HEK293 (cell line): ENCODE data around the gene MICAL3.

ENCODE experiments used
- CTCF ChIA-PET: fragments of 350-600 bp; formaldehyde crosslinking; extraction: SDS; loops from one replicate; lab custom pipeline; 2021; ENCODE audit warnings: antibody characterized with exemption; lab: Yijun Ruan, JAX
- POLR2A ChIA-PET: fragments of 300-600 bp; formaldehyde crosslinking; extraction: SDS; loops from one replicate; lab custom pipeline; 2020; ENCODE audit warnings: antibody characterized with exemption, inconsistent platforms; lab: Yijun Ruan, JAX
- H3K27ac ChIP-seq: fragments of 200-500 bp; sonication (Bioruptor generic); 2 replicates; pipeline ENCODE4 v1.5.1; 2014; ENCODE audit warnings: low read depth, low read length, control low read depth, inconsistent platforms; ENCODE audit errors: extremely low read depth
- H3K36me3 ChIP-seq, 2 experiments: fragments of 200-500 bp in 1 of 2; sonication (Bioruptor generic) in 1 of 2; 1 replicate in 1 of 2; 2 replicates in 1 of 2; pipeline ENCODE4 v1.5.1; 2014 to 2017; ENCODE audit warnings: inconsistent platforms in 2 of 2, low read length in 2 of 2; ENCODE audit not compliant: control insufficient read depth in 2 of 2, insufficient read depth in 1 of 2
- H3K4me1 ChIP-seq: fragments of 200-500 bp; sonication (Bioruptor generic); 2 replicates; pipeline ENCODE4 v1.5.1; 2014; ENCODE audit warnings: mild to moderate bottlenecking, low read length, inconsistent platforms; ENCODE audit not compliant: control insufficient read depth, insufficient read depth
- H3K4me3 ChIP-seq: 2 replicates; pipeline ENCODE4 v1.5.1; 2011; ENCODE audit warnings: low read depth, mild to moderate bottlenecking, control low read depth, low read length, moderate library complexity
- H3K9me3 ChIP-seq: fragments of 200-500 bp; sonication (Bioruptor generic); 2 replicates; pipeline ENCODE4 v1.5.1; 2014; ENCODE audit warnings: low read depth, low read length, inconsistent platforms; ENCODE audit not compliant: control insufficient read depth, insufficient read depth
- GFI1B ChIP-seq: fragments of 450-650 bp; formaldehyde crosslinking; IDR thresholded peaks from 2 replicates; pipeline ENCODE4 v1.5.1; 2016; ENCODE audit warnings: missing biosample characterization, missing genetic modification characterization
- GLIS1 ChIP-seq: fragments of 450-650 bp; formaldehyde crosslinking; IDR thresholded peaks from 2 replicates; pipeline ENCODE4 v1.5.1; 2016; ENCODE audit warnings: missing biosample characterization, missing genetic modification characterization
- GLIS2 ChIP-seq: fragments of 450-650 bp; formaldehyde crosslinking; IDR thresholded peaks from 2 replicates; pipeline ENCODE4 v1.5.1; 2016; ENCODE audit warnings: missing biosample characterization, missing genetic modification characterization
- REPIN1 ChIP-seq: fragments of 450-650 bp; formaldehyde crosslinking; IDR thresholded peaks from 2 replicates; pipeline ENCODE4 v1.5.1; 2017; ENCODE audit warnings: missing biosample characterization, missing genetic modification characterization, low read depth
- SCRT1 ChIP-seq: fragments of 450-650 bp; formaldehyde crosslinking; IDR thresholded peaks from 2 replicates; pipeline ENCODE4 v1.5.1; 2016; ENCODE audit warnings: missing biosample characterization, missing genetic modification characterization, borderline replicate concordance
- ZBTB8A ChIP-seq: fragments of 450-650 bp; formaldehyde crosslinking; IDR thresholded peaks from 2 replicates; pipeline ENCODE4 v1.5.1; 2016; ENCODE audit warnings: missing biosample characterization, missing genetic modification characterization
- ZIC2 ChIP-seq: fragments of 450-650 bp; formaldehyde crosslinking; IDR thresholded peaks from 2 replicates; pipeline ENCODE4 v1.5.1; 2016; ENCODE audit warnings: missing biosample characterization, missing genetic modification characterization
- ZNF121 ChIP-seq: fragments of 450-650 bp; formaldehyde crosslinking; IDR thresholded peaks from 2 replicates; pipeline ENCODE4 v1.5.1; 2016; ENCODE audit warnings: missing biosample characterization, missing genetic modification characterization
- ZNF202 ChIP-seq: fragments of 450-650 bp; formaldehyde crosslinking; IDR thresholded peaks from 2 replicates; pipeline ENCODE4 v1.5.1; 2016; ENCODE audit warnings: missing biosample characterization, missing genetic modification characterization, borderline replicate concordance
- ZNF24 ChIP-seq: fragments of 450-650 bp; formaldehyde crosslinking; IDR thresholded peaks from 2 replicates; pipeline ENCODE4 v1.5.1; 2016; ENCODE audit warnings: missing biosample characterization, missing genetic modification characterization
- ZNF311 ChIP-seq: fragments of 450-650 bp; formaldehyde crosslinking; IDR thresholded peaks from 2 replicates; pipeline ENCODE4 v1.5.1; 2017; ENCODE audit warnings: missing biosample characterization, missing genetic modification characterization, borderline replicate concordance
- ZNF354C ChIP-seq: fragments of 450-650 bp; formaldehyde crosslinking; IDR thresholded peaks from 2 replicates; pipeline ENCODE4 v1.5.1; 2016; ENCODE audit warnings: missing biosample characterization, missing genetic modification characterization, low read depth, borderline replicate concordance
- ZNF501 ChIP-seq: fragments of 450-650 bp; formaldehyde crosslinking; IDR thresholded peaks from 2 replicates; pipeline ENCODE4 v1.5.1; 2016; ENCODE audit warnings: missing biosample characterization, missing genetic modification characterization
- ZNF548 ChIP-seq: fragments of 450-650 bp; formaldehyde crosslinking; IDR thresholded peaks from 2 replicates; pipeline ENCODE4 v1.5.1; 2016; ENCODE audit warnings: missing biosample characterization, missing genetic modification characterization
- ZNF621 ChIP-seq: fragments of 450-650 bp; formaldehyde crosslinking; IDR thresholded peaks from 2 replicates; pipeline ENCODE4 v1.5.1; 2017; ENCODE audit warnings: missing biosample characterization, missing genetic modification characterization
- ZNF768 ChIP-seq: fragments of 450-650 bp; formaldehyde crosslinking; IDR thresholded peaks from 2 replicates; pipeline ENCODE4 v1.5.1; 2018; ENCODE audit warnings: missing biosample characterization, mild to moderate bottlenecking, missing genetic modification characterization
- TF ChIP-seq, protein P1 (sequence below): fragments of 450-650 bp; formaldehyde crosslinking; IDR thresholded peaks from 2 replicates; pipeline ENCODE4 v1.5.1; 2016; ENCODE audit warnings: missing biosample characterization, missing genetic modification characterization
- TF ChIP-seq, protein P2 (sequence below): fragments of 450-650 bp; formaldehyde crosslinking; IDR thresholded peaks from 2 replicates; pipeline ENCODE4 v1.5.0; 2017; ENCODE audit warnings: missing biosample characterization, missing genetic modification characterization, borderline replicate concordance

MICAL3 gene

DNA sequence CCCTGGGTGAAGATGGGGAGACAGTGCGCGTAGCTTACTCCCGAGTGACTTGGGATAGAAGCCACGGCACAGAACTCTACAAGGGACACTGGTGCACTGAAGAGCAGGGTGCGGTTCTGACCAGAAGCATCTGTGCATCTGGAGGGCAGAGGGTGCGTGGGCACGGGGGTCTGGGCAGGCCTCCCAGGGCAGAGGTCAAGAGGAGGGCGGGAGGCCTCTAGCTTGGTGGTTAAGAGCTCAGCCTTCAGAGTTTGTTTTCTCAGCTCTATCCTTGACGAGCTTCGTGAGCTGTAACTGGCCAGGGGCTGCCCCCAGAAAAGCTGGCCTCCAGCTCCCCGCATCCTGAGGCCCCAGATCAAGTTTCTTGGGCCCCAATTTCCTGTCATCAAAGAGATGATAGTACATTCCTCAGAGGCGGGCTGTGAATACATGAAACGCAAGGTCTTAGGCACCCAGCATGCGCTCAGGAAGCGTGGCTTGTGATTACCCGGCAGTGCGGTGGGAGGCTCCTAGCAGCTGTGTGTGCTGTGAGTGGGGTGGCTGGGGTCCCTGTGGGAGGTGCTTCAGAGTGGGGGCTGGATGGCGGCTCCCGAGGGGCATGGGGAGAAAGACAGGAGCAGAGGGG lies 244.1 kb downstream of the MICAL3 start:
- H3K27ac ChIP-seq: no peak overlapping the region
- POLR2A ChIA-PET: no interaction called here

DNA sequence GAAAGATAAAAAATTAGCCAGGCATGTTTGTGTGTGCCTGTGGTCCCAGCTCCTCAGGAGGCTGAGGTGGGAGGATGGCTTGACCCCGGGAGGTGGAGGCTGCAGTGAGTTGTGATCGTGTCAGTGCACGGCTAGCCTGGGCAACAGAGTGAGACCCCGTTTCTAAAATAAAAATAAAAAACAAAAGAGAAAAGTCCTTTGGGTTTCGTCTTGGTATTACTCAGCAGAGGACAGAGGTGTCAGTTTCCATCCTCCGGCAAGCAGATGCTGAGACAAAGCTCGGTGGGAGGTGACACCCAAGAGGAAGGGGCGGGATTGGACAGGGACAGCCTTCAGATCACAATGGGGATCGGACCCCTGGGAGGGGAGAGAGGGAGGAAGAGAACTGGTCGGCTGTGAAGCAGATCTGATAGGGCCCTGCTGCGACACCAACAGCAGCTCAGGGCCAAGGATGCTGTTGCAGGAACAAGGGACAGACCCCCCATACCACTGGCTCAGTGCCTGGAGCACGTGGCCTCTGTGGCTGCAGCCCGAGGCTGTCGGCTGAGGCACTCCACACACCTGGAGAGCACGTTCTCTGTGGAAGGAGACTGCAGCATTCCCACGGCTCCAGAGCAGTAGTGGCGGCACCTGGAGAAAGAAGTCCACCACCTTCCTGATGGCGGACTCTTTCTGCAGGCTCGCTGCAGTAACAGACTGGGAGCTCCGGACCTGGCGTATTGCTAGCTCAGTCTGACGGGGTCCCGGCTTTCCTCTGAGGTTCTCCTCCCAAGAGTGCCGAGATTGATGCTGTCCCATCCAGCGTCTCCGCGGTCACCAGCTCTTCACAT lies 244.9 kb downstream of the MICAL3 start:
- TF ChIP-seq SCRT1 (tag by site-specific recombination): no peak
- TF ChIP-seq GLIS2 (tag by site-specific recombination): 0 out of 2 replicates have a peak, but pooled peaks have one; percentile 20
- 0 out of 2 replicates have a peak, but pooled peaks have one; percentile 29 for TF ChIP-seq ZNF121
- TF ChIP-seq ZNF768: no peak
- peak; percentile 60 for TF ChIP-seq ZIC2 (tag by site-specific recombination)
- TF ChIP-seq GLIS1 (tag by site-specific recombination): peak; percentile 51
- no peaks in the 10 kb centered on the region for H3K9me3 ChIP-seq
- H3K36me3 ChIP-seq: no peaks in the 10 kb centered on the region
- no peak overlapping the region for H3K27ac ChIP-seq
- peaks cover 3% of the 10 kb centered on the region; the same call in 1 of the 2 replicates for H3K4me1 ChIP-seq
- no peak overlapping the region for H3K4me3 ChIP-seq
- POLR2A ChIA-PET: no interaction called here
- CTCF ChIA-PET: interaction anchor here (0.8 to 2.4 kb wide), 6 partner anchors 9 to 297 kb away, joined by 3 to 9 read pairs (median 6); no protein-coding TSS in a partner anchor

More for the DNA sequence above, 244.1 kb downstream of the MICAL3 start:
- Histone ChIP-seq H3K9me3 (no peaks in the 10 kb centered on the region), H3K36me3 (no peaks in the 10 kb centered on the region), H3K4me1 (peaks cover 3% of the 10 kb centered on the region; the same call in 1 of the 2 replicates), H3K4me3 (no peak overlapping the region)
- TF ChIP-seq ZNF548: no peak
- no peak for TF ChIP-seq ZNF621
- CTCF ChIA-PET: interaction anchor here (0.6 to 1.6 kb wide), 7 partner anchors 8 to 296 kb away, joined by 3 to 6 read pairs (median 5); no protein-coding TSS in a partner anchor

DNA sequence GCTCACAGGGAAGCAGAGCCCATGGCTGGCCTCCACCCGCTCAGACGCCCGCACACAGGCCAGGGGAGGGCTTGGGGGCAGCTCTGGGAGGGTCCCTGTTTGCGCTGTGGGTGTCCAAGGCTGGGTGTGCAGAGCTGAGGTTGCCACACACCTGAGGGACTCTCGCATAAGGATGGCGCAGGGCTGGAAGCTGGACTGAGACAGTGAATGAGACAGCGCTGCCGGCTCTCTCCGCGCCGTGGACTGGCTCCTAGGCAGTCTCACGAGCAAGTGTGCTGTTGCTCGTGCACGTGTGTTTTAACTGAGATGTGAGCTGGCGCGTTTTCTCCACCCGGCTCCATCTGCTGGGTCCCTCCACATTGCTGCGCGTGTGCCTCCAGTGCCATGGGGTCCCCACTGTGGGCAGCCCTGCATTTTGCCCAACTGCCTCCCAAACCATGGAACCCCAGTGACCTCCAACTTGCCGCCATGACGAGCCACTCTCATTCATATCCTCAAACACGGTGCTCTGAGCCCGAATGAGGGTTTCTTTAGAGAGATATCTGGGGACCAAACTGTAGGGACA lies 245.9 kb downstream of the MICAL3 start:
- TF ChIP-seq, protein P1, sequence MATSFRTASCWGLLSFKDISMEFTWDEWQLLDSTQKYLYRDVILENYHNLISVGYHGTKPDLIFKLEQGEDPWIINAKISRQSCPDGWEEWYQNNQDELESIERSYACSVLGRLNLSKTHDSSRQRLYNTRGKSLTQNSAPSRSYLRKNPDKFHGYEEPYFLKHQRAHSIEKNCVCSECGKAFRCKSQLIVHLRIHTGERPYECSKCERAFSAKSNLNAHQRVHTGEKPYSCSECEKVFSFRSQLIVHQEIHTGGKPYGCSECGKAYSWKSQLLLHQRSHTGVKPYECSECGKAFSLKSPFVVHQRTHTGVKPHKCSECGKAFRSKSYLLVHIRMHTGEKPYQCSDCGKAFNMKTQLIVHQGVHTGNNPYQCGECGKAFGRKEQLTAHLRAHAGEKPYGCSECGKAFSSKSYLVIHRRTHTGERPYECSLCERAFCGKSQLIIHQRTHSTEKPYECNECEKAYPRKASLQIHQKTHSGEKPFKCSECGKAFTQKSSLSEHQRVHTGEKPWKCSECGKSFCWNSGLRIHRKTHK (tag by site-specific recombination): no peak
- TF ChIP-seq ZNF311 (tag by site-specific recombination): no peak
- TF ChIP-seq REPIN1 (tag by site-specific recombination): no peak
- TF ChIP-seq ZNF24 (tag by site-specific recombination): no peak
- no peak for TF ChIP-seq ZNF202
- TF ChIP-seq ZBTB8A: no peak
- TF ChIP-seq, protein P2, sequence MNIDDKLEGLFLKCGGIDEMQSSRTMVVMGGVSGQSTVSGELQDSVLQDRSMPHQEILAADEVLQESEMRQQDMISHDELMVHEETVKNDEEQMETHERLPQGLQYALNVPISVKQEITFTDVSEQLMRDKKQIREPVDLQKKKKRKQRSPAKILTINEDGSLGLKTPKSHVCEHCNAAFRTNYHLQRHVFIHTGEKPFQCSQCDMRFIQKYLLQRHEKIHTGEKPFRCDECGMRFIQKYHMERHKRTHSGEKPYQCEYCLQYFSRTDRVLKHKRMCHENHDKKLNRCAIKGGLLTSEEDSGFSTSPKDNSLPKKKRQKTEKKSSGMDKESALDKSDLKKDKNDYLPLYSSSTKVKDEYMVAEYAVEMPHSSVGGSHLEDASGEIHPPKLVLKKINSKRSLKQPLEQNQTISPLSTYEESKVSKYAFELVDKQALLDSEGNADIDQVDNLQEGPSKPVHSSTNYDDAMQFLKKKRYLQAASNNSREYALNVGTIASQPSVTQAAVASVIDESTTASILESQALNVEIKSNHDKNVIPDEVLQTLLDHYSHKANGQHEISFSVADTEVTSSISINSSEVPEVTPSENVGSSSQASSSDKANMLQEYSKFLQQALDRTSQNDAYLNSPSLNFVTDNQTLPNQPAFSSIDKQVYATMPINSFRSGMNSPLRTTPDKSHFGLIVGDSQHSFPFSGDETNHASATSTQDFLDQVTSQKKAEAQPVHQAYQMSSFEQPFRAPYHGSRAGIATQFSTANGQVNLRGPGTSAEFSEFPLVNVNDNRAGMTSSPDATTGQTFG (tag by site-specific recombination): no peak
- no peak for TF ChIP-seq ZNF354C (tag by site-specific recombination)
- TF ChIP-seq GFI1B: no peak
- TF ChIP-seq ZNF501 (tag by site-specific recombination): no peak
- Histone ChIP-seq H3K9me3 (no peaks in the 10 kb centered on the region), H3K27ac (no peak overlapping the region), H3K4me3 (no peak overlapping the region), H3K36me3 (no peaks in the 10 kb centered on the region), H3K4me1 (peaks cover 3% of the 10 kb centered on the region; the same call in 1 of the 2 replicates)
- CTCF ChIA-PET: interaction anchor here (1.2 to 2.4 kb wide), 3 partner anchors 34 to 52 kb away, joined by 3 to 9 read pairs (median 6); no protein-coding TSS in a partner anchor
- POLR2A ChIA-PET: no interaction called here
